ENCODE results near the gene ATF3.

The ATF3 gene

DNA sequence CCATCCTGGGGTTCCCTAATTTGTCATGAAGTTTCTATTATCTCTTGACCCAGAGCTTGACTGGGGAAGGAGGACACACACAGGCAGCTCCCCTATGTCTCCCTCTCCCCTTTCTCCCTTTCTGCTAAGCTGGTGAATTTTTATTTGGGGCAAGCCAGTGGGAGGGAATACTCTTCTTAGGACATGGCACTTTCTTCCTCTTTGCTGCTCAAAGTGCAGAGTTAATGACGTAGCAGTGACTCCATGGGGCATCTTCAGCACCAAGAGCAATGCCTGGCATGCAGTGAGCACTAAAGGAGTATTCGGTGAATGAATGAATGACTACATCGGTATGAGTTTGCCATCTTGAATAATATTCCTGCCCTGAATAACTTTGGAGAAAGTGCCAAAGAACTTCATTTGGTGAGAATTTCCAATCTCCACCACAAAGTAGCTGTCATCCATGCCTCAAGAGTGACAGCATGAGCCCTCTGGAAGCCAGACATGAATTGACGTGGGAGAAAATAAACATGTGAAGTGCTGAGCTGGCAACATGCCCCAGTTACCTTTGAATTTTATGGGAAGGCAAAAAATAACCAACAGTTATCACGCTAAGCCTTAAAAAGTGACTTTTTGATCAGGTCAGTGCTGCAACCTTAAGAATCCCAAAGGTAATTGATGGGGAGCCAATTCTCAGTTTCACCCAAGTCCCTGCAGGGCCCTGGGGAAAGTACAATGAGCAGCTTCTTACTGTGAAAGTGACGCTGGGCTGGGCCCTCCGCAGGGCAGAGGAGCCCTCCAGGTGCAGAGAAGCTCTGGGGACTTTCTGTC is 22.1 kb upstream of the ATF3 start:
- TF ChIP-seq SIN3A (IDR thresholded peaks at IDR 0.05; ENCODE audit: borderline replicate concordance, insufficient read depth, low read length) (no peak), POLR2AphosphoS5 (IDR thresholded peaks at IDR 0.05; ENCODE audit: low read depth, low read length) (no peak), FOXP2 (optimal IDR thresholded peaks at IDR 0.05; ENCODE audit: borderline replicate concordance, extremely low read depth, extremely low read length, insufficient read depth) (no peak), TAF1 (IDR thresholded peaks at IDR 0.05; ENCODE audit: borderline replicate concordance, insufficient read depth, low read length) (no peak)
- TF ChIP-seq, protein P1, sequence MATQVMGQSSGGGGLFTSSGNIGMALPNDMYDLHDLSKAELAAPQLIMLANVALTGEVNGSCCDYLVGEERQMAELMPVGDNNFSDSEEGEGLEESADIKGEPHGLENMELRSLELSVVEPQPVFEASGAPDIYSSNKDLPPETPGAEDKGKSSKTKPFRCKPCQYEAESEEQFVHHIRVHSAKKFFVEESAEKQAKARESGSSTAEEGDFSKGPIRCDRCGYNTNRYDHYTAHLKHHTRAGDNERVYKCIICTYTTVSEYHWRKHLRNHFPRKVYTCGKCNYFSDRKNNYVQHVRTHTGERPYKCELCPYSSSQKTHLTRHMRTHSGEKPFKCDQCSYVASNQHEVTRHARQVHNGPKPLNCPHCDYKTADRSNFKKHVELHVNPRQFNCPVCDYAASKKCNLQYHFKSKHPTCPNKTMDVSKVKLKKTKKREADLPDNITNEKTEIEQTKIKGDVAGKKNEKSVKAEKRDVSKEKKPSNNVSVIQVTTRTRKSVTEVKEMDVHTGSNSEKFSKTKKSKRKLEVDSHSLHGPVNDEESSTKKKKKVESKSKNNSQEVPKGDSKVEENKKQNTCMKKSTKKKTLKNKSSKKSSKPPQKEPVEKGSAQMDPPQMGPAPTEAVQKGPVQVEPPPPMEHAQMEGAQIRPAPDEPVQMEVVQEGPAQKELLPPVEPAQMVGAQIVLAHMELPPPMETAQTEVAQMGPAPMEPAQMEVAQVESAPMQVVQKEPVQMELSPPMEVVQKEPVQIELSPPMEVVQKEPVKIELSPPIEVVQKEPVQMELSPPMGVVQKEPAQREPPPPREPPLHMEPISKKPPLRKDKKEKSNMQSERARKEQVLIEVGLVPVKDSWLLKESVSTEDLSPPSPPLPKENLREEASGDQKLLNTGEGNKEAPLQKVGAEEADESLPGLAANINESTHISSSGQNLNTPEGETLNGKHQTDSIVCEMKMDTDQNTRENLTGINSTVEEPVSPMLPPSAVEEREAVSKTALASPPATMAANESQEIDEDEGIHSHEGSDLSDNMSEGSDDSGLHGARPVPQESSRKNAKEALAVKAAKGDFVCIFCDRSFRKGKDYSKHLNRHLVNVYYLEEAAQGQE (IDR thresholded peaks at IDR 0.05; ENCODE audit: insufficient read depth in 1 of 2, low read depth in 2 of 2, low read length in 2 of 2) = no peak

DNA sequence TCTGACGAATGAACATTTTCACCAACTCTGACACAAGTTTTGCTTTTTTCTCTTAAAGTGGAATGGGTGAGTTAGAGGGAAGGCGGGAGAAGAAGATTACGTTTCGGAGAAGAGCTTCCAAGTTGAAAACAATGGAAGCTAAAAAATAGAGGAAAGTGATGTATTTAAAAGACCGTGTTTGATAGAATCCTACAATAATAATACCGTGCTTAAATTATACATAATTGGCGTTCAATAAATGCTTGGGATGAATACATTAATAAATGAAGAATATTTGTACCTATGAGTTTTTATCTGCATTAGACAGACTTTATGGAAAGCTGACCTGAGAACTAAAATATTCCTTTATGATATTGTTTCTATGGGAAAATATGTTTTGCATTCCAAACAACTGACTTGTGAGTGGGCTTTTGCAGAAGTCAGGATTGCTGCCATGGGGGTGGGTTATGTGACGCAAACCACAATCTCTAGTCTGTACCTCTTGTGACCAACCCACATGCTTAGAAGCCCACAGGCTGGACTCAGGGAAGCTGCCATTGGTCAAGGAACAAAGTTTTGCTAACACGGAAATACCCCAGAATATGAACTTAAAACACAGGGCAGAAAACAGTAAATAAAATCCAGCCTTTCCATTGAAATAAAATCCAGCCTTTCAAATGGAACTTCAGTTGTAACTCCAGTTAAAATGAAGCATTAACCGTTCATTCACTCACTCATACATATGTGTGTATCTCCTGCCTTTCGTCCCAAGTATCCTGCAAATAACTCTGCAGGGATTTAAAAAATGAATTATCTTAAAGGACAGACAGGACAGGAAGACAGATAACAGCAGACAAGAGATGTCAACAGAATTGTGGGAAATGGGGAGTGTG is 21.3 kb upstream of the ATF3 start:
- TF ChIP-seq, protein P1 (IDR thresholded peaks at IDR 0.05; ENCODE audit: insufficient read depth in 1 of 2, low read depth in 2 of 2, low read length in 2 of 2) = no peak
- no peak for TF ChIP-seq SIN3A (IDR thresholded peaks at IDR 0.05; ENCODE audit: borderline replicate concordance, insufficient read depth, low read length)
- no peak for TF ChIP-seq FOXP2 (optimal IDR thresholded peaks at IDR 0.05; ENCODE audit: borderline replicate concordance, extremely low read depth, extremely low read length, insufficient read depth)
- no peak for TF ChIP-seq TAF1 (IDR thresholded peaks at IDR 0.05; ENCODE audit: borderline replicate concordance, insufficient read depth, low read length)
- TF ChIP-seq POLR2AphosphoS5 (IDR thresholded peaks at IDR 0.05; ENCODE audit: low read depth, low read length) = no peak

DNA sequence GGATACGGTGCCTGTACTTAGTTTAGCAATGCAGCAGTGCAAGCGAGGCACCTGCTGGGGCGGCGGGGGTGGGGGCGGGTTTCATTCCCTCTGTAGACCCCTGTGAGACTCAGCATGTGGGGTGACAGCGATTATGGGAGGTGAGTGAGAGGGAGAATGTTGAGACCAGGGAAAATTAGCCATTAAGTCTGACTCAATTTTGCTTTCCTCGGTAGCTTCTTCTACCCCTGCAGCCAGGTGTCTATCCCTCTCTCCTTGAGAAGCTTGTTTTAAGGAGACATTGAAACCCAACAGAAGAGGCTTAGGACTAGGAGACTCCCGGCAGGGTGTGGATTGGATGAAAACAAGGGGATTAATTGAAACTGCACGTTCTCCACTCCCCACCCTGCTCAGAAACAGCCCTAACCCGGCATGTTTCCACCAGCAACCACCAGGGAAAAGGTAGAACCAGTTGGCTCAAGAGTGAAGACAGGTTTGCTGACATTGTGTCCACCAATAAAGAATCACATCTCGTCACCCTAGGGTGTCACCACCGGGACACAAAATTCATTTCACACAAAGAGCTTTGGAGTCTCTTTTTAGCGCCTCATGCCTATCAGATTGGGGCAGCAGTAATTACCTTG is 20.6 kb upstream of the ATF3 start:
- no peak for TF ChIP-seq SIN3A (IDR thresholded peaks at IDR 0.05; ENCODE audit: borderline replicate concordance, insufficient read depth, low read length)

DNA sequence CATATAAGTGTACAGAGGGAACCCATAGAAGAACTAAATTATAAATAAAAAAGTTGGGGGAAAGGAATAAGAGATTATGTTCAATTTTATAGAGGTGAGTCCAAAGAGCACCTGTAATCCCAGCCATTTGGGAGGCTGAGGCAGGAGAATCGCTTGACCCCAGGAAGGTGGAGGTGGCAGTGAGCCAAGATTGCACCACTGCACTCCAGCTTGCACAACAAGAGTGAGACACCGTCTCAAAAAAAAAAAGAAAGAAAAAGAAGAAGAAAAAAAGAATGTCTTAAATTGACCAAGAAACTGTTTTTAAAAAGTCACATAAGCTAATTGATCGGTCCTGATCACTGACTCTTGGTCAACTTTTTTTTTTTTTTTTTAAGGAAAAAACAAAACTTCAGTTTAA is 19.1 kb upstream of the ATF3 start:
- TF ChIP-seq, protein P1 (IDR thresholded peaks at IDR 0.05; ENCODE audit: insufficient read depth in 1 of 2, low read depth in 2 of 2, low read length in 2 of 2) = no peak
- no peak for TF ChIP-seq POLR2AphosphoS5 (IDR thresholded peaks at IDR 0.05; ENCODE audit: low read depth, low read length)
- TF ChIP-seq FOXP2 (optimal IDR thresholded peaks at IDR 0.05; ENCODE audit: borderline replicate concordance, extremely low read depth, extremely low read length, insufficient read depth) = no peak
- TF ChIP-seq SIN3A (IDR thresholded peaks at IDR 0.05; ENCODE audit: borderline replicate concordance, insufficient read depth, low read length) = no peak
- TF ChIP-seq TAF1 (IDR thresholded peaks at IDR 0.05; ENCODE audit: borderline replicate concordance, insufficient read depth, low read length) = no peak

DNA sequence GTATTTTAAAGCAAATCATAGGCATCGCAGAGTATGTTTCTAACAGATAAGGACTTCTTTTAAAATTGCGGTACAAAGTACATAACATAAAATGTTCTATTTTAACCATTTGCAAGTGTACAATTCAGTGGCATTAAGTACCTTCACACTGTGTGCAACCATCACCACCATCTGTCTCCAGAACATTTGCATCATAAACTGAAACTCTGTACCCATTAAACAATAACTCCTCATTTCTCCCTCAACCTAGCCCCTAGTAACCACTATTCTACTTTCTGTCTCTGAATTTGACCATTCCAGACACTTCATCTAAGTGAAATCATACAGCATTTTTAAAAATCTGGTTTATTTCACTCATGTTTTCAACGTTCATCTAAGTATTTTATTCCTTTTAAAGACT is 16.6 kb upstream of the ATF3 start:
- TF ChIP-seq, protein P1 (IDR thresholded peaks at IDR 0.05; ENCODE audit: insufficient read depth in 1 of 2, low read depth in 2 of 2, low read length in 2 of 2) = no peak
- TF ChIP-seq TAF1 (IDR thresholded peaks at IDR 0.05; ENCODE audit: borderline replicate concordance, insufficient read depth, low read length) (no peak), SIN3A (IDR thresholded peaks at IDR 0.05; ENCODE audit: borderline replicate concordance, insufficient read depth, low read length) (no peak), POLR2AphosphoS5 (IDR thresholded peaks at IDR 0.05; ENCODE audit: low read depth, low read length) (no peak), FOXP2 (optimal IDR thresholded peaks at IDR 0.05; ENCODE audit: borderline replicate concordance, extremely low read depth, extremely low read length, insufficient read depth) (no peak)

Data from PFSK-1 (cell line).